Neural crest cell (in vitro differentiated cells): ENCODE measurements around the gene NPSR1. TPM values are rescaled to one million over a fixed set of nuclear protein-coding genes. Genes with fewer than 3 reads are reported as not detected.

ENCODE experiments used
- DNase-seq: peaks from one replicate; pipeline ENCODE4 v3.0.0; 2021; ENCODE audit warnings: low read depth, mixed read lengths, low spot score
- H3K27ac Mint-ChIP-seq: one replicate; pipeline ENCODE4 v1.8.0; 2021; ENCODE audit warnings: mild to moderate bottlenecking, mixed read lengths; ENCODE audit not compliant: unreplicated experiment
- H3K27me3 Mint-ChIP-seq: 2 replicates; pipeline ENCODE4 v1.8.0; 2021; ENCODE audit warnings: low read depth, mild to moderate bottlenecking, mixed read lengths
- H3K36me3 Mint-ChIP-seq: 2 replicates; pipeline ENCODE4 v1.8.0; 2021; ENCODE audit warnings: low read depth, mild to moderate bottlenecking, mixed read lengths
- H3K4me1 Mint-ChIP-seq: 2 replicates; pipeline ENCODE4 v1.8.0; 2021; ENCODE audit warnings: mixed read lengths
- H3K4me3 Mint-ChIP-seq: one replicate; pipeline ENCODE4 v1.8.0; 2021; ENCODE audit warnings: mild to moderate bottlenecking, mixed read lengths
- H3K9me3 Mint-ChIP-seq: 2 replicates; pipeline ENCODE4 v1.8.0; 2021; ENCODE audit warnings: mixed read lengths
- CTCF ChIP-seq: fragments of 200-600 bp; sonication (generic); conservative IDR thresholded peaks from 2 replicates; pipeline ENCODE4 v1.5.0; 2021; ENCODE audit warnings: antibody characterized with exemption, mild to moderate bottlenecking
- total RNA-seq: library from RNA; stranded (reverse); gene quantifications from 2 replicates; pipeline ENCODE4 v1.2.1, GENCODE V29; 2021

The NPSR1 gene
- total RNA-seq, 1 donor from 2014 or later = not detected

GRCh38 chr7:34845666-34846361 lies 187.8 kb downstream of the NPSR1 start:
- Mint-ChIP-seq H3K4me3 (no peak overlapping the region), H3K27ac (no peak overlapping the region), H3K27me3 (no peaks in the 10 kb centered on the region), H3K36me3 (no peaks in the 10 kb centered on the region), H3K9me3 (no peaks in the 10 kb centered on the region), H3K4me1 (peaks cover 4% of the 10 kb centered on the region)
- TF ChIP-seq CTCF = no peak
- DNase-seq = no peak

GRCh38 chr7:34846976-34847375 lies 189.0 kb downstream of the NPSR1 start:
- no peak for DNase-seq
- H3K36me3 Mint-ChIP-seq = no peaks in the 10 kb centered on the region
- no peak overlapping the region for H3K4me3 Mint-ChIP-seq
- H3K4me1 Mint-ChIP-seq = no peaks in the 10 kb centered on the region
- H3K27ac Mint-ChIP-seq = no peak overlapping the region
- TF ChIP-seq CTCF = no peak
- no peaks in the 10 kb centered on the region for H3K27me3 Mint-ChIP-seq
- no peaks in the 10 kb centered on the region for H3K9me3 Mint-ChIP-seq

- H3K4me3 Mint-ChIP-seq = no peak overlapping the region
- no peaks in the 10 kb centered on the region for H3K27me3 Mint-ChIP-seq
- no peaks in the 10 kb centered on the region for H3K9me3 Mint-ChIP-seq
- H3K27ac Mint-ChIP-seq = no peak overlapping the region
- no peaks in the 10 kb centered on the region for H3K36me3 Mint-ChIP-seq
- TF ChIP-seq CTCF = no peak
- H3K4me1 Mint-ChIP-seq = no peaks in the 10 kb centered on the region
- DNase-seq = no peak
Observed at GRCh38 chr7:34848670-34849069, 190.7 kb downstream of the NPSR1 start.

DNA sequence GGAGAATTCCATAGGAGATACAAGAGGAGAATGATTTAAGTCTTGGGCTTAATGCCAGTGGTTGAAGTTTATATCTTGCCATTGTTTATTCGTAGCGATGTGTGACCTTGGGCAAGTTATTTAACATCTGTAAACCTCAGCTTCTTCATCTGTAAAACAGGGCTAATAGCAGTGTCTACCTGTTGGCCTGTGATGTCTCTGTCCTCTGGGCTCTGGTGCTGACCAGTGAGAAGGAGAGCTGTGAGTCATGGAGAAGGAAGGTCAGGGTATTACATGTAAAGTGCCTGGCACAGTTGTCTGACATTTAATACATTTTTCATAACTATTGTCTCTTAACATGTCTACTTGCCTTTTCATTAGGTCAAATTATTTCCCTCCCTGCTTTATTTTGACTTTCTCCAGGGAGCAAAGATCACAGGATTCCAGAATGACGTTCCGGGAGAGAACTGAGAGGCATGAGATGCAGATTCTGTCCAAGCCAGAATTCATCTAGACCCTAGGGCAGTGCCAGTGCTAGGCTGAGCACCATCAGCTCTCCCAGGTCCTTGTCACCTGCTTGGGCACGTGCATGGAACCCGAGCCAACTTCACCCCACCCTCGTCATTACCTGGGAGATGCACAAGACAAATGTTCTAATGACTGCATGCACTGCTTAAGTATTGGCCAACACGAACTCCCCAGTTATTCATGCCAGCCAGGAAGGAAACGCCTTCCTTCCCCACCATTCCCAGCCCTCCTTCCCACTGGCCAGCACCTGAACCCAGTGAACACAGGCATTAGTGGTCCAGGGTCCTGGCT lies 191.3 kb downstream of the NPSR1 start:
- Mint-ChIP-seq H3K36me3 (no peaks in the 10 kb centered on the region), H3K4me3 (no peak overlapping the region), H3K9me3 (no peaks in the 10 kb centered on the region), H3K27ac (no peak overlapping the region), H3K4me1 (no peaks in the 10 kb centered on the region), H3K27me3 (no peaks in the 10 kb centered on the region)
- no peak for TF ChIP-seq CTCF
- no peak for DNase-seq

- no peaks in the 10 kb centered on the region for H3K9me3 Mint-ChIP-seq
- no peaks in the 10 kb centered on the region for H3K36me3 Mint-ChIP-seq
- no peaks in the 10 kb centered on the region for H3K4me1 Mint-ChIP-seq
- DNase-seq = no peak
- H3K4me3 Mint-ChIP-seq = no peak overlapping the region
- no peaks in the 10 kb centered on the region for H3K27me3 Mint-ChIP-seq
- no peak for TF ChIP-seq CTCF
- H3K27ac Mint-ChIP-seq = no peak overlapping the region
Observed at GRCh38 chr7:34849986-34850385, 192.0 kb downstream of the NPSR1 start.
